SU-DHL-6 (cell line): ENCODE measurements around the gene CETP.

Source experiments
- EZH2phosphoT487 ChIP-seq: fragments of 200-600 bp; sonication (generic), shearing (Covaris generic); conservative IDR thresholded peaks from 2 replicates; pipeline ENCODE4 v1.6.1; 2018; ENCODE audit warnings: mild to moderate bottlenecking, antibody characterized with exemption, low read length, moderate library complexity, mixed read lengths
- TF ChIP-seq, protein P1 (sequence below): fragments of 200-600 bp; sonication (generic); IDR thresholded peaks from one replicate; pipeline ENCODE4 v1.5.1; 2017; ENCODE audit warnings: antibody characterized with exemption, mild to moderate bottlenecking, low read length, moderate library complexity; ENCODE audit not compliant: insufficient read depth, poor library complexity, severe bottlenecking

GRCh38 chr16:56956756-56957155 is 5.0 kb upstream of the CETP start:
- TF ChIP-seq, protein P1, sequence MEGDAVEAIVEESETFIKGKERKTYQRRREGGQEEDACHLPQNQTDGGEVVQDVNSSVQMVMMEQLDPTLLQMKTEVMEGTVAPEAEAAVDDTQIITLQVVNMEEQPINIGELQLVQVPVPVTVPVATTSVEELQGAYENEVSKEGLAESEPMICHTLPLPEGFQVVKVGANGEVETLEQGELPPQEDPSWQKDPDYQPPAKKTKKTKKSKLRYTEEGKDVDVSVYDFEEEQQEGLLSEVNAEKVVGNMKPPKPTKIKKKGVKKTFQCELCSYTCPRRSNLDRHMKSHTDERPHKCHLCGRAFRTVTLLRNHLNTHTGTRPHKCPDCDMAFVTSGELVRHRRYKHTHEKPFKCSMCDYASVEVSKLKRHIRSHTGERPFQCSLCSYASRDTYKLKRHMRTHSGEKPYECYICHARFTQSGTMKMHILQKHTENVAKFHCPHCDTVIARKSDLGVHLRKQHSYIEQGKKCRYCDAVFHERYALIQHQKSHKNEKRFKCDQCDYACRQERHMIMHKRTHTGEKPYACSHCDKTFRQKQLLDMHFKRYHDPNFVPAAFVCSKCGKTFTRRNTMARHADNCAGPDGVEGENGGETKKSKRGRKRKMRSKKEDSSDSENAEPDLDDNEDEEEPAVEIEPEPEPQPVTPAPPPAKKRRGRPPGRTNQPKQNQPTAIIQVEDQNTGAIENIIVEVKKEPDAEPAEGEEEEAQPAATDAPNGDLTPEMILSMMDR, result no peak
- TF ChIP-seq EZH2phosphoT487, result no peak
